Measurements from ENCODE around the gene ASIC4.
A peak's percentile ranks its signal among the peaks of the same experiment; 100 is the strongest.

The ASIC4 gene

DNA sequence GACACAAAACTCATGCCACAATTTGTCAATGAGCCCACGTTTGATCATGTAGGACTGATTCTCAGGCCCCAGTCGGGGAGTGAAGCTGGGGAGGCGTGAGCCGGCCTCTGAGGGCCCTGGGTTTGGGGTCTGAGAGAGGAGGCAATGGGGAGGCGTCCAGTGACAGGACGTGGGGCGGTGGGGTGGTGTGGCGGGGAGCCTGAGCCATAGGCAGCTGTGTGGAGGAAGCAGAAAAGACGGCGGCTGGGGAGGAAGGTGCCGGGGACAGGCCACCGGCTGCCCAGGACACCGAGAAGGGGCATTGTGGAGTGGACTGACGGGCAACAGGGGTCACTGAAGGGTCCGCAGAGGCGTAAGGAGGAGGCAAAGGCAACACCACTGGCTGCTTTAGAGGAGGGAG is 22.1 kb downstream of the ASIC4 start:
- no peak for DNase-seq (ENCODE audit: low read depth in 2 of 2)

DNA sequence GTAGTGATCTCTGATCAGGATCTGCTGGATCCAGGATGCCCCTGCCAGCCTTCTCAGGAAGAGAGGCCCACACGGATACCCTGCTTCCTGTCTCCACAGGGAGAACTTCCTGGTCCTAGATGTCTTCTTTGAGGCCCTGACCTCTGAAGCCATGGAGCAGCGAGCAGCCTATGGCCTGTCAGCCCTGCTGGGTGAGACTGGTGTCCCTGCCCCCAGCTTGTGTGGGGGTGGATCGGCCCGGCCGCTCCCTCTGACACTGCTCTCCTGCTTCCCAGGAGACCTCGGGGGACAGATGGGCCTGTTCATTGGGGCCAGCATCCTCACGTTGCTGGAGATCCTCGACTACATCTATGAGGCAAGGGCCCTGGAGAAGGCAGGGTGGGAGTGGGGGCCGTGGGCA is 22.7 kb downstream of the ASIC4 start:
- no peak for DNase-seq (ENCODE audit: low read depth in 2 of 2)

DNA sequence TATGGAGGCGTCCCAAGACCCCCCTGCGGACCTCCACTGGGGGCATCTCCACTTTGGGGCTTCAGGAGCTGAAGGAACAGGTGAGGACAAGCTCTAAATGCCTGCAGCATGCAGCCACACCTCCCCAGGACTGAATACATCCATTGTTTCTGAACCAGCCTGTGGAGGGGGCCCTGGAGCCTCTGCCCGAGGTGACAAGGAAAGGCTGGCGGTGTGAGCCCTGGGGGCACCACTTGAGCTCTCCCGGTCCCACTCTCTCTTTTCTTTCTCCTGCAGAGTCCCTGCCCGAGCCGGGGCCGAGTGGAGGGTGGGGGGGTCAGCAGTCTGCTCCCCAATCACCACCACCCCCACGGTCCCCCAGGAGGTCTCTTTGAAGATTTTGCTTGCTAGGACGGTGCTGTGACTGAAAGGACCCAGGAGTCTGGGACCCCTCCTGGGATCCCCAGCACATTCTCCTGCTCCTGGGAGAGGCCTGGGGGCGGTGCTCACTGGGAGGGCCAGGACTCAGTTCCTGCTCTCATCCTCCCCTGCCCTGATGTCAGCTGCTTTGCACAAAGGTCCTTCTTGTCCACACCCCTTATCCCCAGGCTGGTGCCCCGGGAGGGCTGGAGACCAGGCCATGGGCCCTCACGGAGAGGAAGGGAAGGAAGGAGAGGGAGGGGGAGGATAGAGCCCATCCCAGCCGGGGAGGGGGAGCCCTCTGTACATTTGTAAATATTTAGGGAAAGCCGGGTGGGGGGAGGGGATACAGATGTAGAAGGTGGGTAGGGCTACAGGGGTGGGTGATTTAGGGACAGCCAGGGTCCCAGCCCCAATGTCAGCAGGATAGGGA is 23.6 kb downstream of the ASIC4 start:
- no peak for DNase-seq (ENCODE audit: low read depth in 2 of 2)

DNA sequence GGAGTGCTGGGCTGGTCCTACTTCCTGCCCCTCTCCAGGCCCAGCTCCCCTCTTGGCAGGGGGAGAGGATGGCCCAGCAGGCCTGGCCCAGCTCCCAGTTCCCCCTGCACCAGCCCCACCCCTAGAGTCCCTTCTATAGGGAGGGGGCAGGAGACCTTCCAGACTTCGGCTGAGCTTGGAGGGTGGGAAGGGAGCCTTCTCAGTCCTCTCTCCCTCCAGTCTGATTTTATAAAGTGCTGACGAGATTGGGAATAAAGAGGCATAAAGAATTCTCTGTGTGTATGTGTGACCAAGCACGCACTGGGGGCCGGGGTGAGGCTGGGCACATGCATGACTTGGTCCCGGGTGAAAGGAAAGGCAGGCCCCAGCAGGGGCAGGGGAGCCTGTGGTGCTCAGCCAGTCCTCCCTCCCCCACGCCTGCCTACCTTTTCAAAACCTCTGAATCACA is 24.2 kb downstream of the ASIC4 start:
- DNase-seq (ENCODE audit: low read depth in 2 of 2) = no peak

DNA sequence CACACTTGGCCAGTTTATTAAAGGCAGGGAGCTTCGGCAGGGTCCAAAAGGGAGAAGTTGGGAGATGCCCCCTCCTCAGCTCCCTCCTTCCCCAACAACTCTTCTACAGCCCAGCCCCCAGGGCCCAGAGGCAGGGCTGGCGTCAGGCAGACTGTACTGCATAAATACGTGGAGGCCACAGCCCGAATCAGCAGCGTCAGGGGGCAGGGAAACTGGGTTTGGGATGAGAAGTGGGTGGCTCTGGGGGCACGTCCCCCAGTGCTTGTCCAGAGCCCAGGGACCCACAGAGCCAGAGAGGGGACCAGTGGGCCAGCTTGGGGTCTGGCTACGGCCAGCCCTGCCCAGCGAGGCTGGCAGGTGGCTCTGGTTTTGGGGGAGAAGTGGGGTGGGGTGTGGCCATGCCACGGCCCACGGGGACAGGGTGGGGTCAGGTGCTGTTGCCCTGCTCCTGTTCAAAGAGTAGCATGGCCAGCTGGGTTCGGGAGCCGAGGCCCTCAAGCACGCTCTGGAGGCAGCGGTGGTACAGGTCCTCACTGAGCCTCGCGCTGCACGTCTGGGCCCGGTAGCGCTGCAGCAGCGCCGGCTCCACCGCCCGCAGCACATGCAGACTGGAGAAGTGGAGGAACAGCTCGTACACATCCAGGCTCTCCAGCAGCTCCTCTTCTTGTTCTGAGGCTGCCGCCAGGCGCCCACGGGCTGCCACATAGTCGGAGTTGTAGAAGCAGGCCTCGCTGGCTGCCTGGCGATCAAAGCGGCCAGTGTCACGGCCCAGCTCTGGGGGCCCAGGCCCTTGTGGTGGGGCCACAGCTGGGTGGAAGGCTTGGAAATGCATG is 24.9 kb downstream of the ASIC4 start:
- no peak for DNase-seq (ENCODE audit: low read depth in 2 of 2)

DNA sequence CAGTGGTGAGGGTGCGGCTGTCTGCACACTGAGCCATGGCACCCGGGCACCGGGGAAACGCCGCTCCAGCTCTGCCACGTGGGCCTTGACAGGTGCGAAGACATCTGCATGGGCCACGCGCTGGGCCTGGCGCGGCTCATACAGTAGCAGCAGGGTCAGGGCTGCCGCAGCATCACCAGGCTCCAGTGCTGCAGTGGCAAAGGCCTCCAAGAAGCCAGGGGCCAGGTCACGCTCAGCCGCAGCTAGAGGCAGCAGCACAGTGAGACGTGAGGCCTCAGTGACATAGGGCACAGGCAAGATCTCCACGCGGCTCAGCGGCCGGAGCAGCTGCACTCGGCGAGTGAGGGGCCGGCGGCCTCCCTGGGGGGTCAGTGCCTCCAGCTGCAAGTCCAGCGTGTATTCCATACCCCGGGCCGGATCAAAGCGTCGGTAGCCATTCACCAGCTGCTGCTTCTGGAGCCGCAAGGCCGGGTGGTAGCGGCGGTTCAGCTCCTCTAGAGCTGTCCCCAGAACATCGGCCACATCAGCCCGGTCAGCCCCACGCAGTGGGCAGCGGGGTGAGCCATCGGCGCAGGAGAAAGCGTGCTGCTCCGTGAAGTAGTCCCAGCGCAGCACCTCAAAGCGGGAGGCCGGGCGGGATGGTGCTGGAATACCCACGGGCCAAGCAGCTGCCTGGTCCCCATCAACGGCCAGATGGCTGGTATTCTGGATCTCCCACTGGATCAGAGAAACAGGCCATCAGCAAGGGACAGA is 25.8 kb downstream of the ASIC4 start:
- DNase-seq (ENCODE audit: low read depth in 2 of 2) = no peak

DNA sequence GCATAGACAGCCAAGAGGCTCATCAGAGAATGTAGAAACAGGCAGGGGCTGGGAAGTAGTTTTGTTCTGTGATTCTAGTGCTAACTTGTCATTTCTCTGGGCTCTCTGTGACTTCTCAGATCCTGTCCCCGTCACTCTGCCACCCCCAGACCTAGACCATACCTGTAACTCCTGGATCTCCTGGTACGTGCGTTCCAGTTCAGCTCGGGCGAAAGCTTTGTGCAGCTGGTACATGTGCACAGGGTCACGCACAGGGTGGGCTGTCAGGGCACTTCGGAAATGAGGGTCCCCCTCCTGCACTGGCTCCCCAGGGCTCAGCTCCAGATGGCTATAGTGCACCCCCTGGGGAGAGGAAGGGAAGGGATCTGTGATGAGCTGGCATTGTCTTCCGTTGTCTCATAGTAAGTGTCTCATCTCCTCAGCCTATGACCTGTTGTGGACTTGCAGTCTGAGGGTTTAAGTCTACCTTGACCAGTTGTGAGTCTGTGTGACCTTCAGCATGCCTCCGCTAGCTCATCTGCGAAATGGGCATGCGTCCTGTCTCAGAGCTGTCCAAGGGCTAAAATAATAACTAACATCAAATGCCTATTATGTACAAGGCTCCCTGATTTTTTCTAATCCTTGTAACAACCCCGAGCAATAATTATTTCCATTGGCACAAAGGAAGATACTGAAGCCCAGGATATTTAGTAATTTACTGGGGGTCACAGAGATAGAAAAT is 26.7 kb downstream of the ASIC4 start:
- no peak for DNase-seq (ENCODE audit: low read depth in 2 of 2)

DNA sequence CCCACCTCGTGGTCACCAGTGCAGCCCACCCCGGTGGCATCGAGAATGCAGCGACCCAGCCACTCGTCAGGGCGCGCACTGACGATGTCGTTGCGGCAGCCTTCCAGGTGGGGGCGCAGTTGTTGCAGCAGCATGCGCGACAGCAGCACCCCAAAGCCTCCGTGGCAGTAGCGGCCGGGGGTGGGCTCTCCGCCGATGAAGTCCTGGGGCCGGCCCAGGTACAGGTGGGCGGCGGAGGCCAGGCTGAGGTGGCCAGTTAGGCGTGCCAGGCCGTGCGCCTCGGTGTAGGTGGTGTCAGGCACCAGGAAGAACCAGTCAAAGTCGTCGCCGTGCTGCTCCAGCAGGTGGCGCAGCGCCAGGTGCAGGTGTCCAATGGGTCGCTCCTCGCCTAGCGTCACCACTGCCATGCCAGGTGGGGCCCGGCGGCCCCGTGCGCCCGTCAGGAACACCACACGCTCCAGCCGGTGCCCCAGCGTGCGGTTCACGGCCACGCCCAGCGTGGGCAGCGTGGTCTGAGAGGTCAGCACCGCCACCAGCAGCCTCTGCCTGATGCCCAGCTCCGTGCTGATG is 27.4 kb downstream of the ASIC4 start:
- peak; percentile 75 to 83 for DNase-seq (ENCODE audit: low read depth in 2 of 2)

DNA sequence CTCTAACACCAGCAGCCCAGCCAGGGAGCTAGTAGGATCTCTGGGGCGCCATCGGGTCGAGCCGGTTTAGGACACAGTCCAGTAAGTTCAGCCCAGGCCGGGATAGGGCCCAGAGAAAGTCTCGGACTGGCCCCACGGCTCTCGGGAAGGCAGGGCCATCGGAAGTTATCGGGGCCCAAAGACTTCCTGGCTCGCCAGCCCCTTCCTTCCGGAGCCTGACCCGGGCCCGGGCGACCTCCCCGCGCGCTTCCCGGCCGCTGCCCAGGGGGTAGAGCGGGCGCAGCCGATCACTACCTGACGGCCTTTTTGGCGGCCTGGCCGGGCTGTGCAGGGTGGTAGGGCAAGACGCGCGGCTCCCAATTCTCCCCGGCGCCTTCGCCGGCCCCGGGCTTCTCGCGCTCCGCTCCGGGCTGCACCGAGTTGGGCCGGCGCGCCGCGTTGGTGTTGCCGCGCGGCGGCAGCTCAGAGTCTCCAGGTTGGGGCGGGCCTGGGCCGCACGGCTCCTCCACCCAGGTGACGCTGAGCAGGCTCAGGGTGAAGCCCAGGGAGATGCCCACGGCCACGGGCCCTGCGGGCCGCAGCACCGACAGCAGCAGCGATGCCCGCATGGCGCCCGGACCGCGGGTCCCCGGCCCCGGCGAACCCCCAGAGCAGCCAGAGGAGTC is 28.8 kb downstream of the ASIC4 start:
- DNase-seq (ENCODE audit: low read depth in 2 of 2) = no peak

DNA sequence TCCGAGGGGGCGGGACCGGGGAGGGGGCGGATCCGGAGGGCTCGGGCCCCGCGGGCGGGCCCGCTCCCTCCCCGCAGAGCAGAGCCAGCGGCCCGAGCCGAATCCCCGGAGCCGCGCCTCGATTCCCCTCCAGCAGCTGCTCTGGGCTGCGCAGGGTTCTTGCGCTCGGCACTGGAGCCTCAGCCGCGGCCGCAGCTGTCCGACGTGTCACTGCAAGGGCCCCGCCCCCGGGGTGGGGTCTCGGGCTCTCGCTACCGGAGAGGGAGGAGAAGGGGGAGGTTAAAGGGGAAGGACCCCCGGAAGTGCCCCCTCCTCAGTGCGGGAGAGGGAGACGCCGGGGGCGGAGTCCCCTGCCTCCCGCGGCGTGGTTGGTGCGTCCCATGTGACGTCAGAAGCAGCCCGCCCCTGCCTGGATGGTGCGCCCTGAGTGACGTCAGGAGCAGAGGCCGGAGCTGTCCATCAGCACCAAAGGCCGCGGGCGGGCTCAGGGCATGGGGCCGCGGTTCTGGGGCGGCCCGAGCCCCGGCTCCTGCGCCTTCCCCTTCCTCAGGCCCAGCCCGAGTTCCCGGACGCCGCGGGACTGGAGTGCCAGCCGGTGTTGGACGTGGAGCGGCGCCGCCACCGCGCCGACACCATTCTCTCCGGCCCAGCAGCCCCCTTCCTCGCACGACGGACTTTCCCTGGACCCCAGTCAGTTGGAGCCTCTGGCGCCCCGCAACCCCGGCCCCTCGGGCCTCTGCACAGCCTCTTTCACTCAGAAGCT is 29.5 kb downstream of the ASIC4 start, which contains the start of the genes CHPF and TMEM198:
CHPF (minus strand) TSS at position 214 of the 763 bp plus-strand sequence. CDS start 271 bp downstream, outside the sequence.
TMEM198 (plus strand) TSS at position 433 of the 763 bp plus-strand sequence. CDS start 700 bp downstream, outside the sequence.
- peak; percentile 94 to 95 for DNase-seq (ENCODE audit: low read depth in 2 of 2)

DNA sequence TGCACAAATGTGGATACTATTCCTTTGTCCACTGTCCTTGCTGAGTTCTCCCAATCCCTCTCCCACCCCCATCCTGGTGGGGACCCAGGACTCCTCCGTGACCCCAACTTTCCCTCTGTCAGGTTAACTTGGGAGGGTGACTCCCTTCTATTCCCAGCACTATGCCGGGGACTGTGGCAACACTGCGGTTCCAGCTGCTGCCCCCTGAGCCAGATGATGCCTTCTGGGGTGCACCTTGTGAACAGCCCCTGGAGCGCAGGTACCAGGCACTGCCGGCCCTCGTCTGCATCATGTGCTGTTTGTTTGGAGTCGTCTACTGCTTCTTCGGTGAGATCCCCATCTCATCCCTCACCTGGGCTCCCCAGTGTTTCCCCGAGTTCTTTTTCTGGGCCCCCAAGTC is 30.3 kb downstream of the ASIC4 start:
- DNase-seq (ENCODE audit: low read depth in 2 of 2) = no peak

DNA sequence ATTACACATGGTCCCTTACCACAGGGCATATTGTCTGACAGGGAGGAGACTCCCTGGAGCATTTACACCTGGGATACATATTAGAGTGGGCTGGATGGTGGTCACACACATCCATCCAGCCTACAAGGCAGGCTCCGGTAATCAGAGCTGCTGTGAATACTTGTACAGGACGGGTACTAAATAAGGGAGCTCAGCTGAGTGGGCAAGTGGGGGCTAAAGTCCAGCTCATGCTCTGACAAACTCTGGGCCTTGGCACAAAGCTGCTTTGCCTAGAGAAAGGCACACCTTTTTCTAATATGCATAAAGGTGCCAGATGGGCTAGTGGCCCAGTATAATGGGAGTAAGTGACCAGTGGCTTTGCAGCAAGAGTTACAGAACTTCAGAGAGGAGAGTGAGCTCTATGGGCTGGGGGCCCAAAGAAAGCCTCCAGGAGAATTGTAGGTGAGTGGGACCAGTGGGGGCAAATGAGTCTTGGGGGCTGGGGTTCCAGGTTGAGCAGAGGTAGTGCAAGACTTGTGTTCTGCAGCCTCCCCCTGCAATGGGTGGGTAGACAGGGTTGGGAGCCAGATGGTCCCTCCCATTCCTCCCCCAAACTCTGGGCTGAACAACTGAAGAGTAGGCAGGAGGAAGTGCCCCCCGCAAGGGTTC is 31.1 kb downstream of the ASIC4 start:
- no peak for DNase-seq (ENCODE audit: low read depth in 2 of 2)

DNA sequence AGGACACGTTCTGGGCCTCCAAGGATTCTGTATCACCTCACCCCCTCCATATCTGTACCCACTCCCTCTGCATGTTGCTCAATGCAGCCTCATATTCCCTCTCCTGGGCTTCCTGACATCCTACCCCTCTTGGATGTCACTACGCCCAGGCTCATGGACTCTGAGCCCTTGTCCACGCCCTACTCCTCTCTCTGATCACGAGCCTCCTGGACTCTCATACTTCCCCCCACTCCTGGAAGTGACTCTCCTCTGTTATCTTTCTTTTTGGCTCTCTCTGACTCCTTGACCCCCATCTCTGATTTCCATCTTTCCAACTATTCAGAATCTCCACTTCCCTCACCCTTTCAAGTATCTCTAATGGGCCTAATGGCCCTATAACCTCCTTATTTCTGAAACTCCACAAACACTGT is 31.7 kb downstream of the ASIC4 start:
- no peak for DNase-seq (ENCODE audit: low read depth in 2 of 2)

DNA sequence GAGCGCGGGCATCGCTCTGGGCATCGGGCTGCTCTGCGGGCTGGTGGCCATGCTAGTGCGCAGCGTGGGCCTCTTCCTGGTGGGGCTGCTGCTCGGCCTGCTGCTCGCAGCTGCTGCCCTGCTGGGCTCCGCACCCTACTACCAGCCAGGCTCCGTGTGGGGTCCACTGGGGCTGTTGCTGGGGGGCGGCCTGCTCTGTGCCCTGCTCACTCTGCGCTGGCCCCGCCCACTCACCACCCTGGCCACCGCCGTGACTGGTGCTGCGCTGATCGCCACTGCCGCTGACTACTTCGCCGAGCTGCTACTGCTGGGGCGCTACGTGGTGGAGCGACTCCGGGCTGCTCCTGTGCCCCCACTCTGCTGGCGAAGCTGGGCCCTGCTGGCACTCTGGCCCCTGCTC is 33.3 kb downstream of the ASIC4 start:
- no peak for DNase-seq (ENCODE audit: low read depth in 2 of 2)

DNA sequence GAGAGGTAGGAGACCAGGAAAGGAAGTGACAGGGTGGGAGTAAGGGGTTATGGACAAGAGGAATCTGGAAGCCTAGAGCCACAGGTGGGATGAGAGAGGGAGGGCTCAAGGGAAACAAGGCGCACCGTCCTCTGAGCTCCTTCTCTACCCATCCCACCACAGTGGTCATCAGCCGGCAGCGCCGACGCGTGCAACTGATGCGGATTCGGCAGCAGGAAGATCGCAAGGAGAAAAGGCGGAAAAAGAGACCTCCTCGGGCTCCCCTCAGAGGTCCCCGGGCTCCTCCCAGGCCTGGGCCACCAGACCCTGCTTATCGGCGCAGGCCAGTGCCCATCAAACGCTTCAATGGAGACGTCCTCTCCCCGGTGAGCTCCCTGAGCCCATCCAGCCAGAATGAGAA is 34.7 kb downstream of the ASIC4 start:
- DNase-seq (ENCODE audit: low read depth in 2 of 2) = no peak

DNA sequence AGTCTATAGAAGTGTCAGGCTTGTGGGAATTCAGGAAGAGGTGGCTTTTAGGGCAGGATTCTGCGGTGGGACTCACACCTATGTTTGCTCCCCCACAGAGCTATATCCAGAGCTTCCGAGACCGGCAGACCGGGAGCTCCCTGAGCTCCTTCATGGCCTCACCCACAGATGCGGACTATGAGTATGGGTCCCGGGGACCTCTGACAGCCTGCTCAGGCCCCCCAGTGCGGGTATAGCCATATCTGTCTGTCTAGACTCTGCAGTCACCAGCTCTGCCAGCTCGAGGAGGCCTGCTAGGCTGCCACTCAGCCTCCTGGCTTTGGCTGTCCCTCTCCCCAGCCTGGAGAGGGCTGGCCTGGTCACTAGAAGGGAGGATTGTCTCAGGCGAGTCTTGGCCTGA is 35.3 kb downstream of the ASIC4 start:
- no peak for DNase-seq (ENCODE audit: low read depth in 2 of 2)

DNA sequence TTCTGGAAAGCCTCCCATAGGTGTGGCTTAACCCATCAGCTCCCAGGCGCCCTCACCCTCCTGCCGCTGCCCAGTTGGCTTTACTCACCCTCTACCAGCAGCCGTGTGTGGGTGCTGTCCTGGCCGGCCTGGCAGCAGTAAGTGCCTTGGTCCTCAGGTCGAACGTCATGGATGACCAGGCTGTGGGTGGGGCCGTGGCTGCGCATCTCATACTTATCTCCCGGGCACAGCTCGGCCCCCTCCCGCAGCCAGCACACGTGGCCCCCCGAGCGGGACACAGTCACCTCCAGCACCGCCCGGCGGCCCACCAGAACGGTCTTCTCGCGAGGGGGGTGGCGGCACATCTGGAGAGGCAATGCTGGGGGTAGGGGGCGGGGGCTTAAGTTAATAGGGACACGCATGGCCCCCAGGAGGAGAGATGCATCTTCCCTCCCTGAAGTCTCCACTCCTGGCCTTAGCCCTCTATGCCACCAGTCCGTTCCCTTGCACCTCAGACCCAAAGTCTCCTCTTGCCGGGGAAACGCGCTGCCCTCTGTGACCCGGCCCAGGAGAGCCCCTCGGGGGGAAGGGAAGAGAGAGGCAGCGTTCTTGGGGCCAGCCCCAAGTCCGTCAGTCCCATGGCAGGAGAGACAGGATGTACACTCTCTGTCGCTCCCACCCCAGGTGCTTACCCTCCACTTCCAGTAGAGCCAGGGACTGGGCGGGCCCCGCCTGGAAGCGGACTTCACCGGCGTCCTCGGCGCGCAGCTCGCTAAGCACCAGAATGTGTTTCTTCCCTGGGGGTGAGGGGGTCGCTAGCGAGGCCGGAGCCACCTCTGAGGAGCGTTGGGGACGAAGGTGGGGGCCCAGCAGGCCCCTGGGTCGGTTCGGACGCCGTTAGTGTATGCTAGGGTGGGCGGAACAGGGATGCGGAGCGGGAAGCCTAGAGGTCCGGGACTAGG is 37.4 kb downstream of the ASIC4 start:
- DNase-seq (ENCODE audit: low read depth in 2 of 2) = no peak

Data from stimulated activated CD4-positive, alpha-beta T cell treated with anti-CD3 and anti-CD28 coated beads, Interleukin-15, amount 100 ng/mL, for 48 hours (primary cell).